Medulla oblongata (tissue), 1 donor: ENCODE results near the gene PKD1.

Experiments
- DNase-seq: peaks from one replicate; pipeline ENCODE4 v3.0.0-alpha.2; 2015; ENCODE audit errors: extremely low spot score

The PKD1 gene

GRCh38 chr16:2135770-2136490, at the start of gene PKD1:
Gene PKD1 (minus strand): TSS chr16:2135898. CDS start chr16:2135689, 209 bp downstream.
- DNase-seq = peak; percentile 86

- DNase-seq = no peak
Measured at GRCh38 chr16:2184962-2185361, 49.3 kb upstream of the PKD1 start.

- no peak for DNase-seq
Measured at GRCh38 chr16:2184346-2184745, 48.6 kb upstream of the PKD1 start.

- DNase-seq = no peak
Measured at GRCh38 chr16:2183671-2184070, 48.0 kb upstream of the PKD1 start.

GRCh38 chr16:2181952-2182351, 46.3 kb upstream of the PKD1 start:
- no peak for DNase-seq

- no peak for DNase-seq
Measured at GRCh38 chr16:2180962-2181923, 45.5 kb upstream of the PKD1 start.

GRCh38 chr16:2180461-2180860, 44.8 kb upstream of the PKD1 start:
- no peak for DNase-seq

- DNase-seq = no peak
Measured at GRCh38 chr16:2179576-2179975, 43.9 kb upstream of the PKD1 start.

GRCh38 chr16:2179107-2179501, 43.4 kb upstream of the PKD1 start:
- no peak for DNase-seq

GRCh38 chr16:2178321-2179106, 42.8 kb upstream of the PKD1 start:
- no peak for DNase-seq

GRCh38 chr16:2177561-2177960, 41.9 kb upstream of the PKD1 start:
- DNase-seq = no peak

GRCh38 chr16:2177101-2177500, 41.4 kb upstream of the PKD1 start:
- no peak for DNase-seq

GRCh38 chr16:2176047-2176446, 40.3 kb upstream of the PKD1 start:
- no peak for DNase-seq

- no peak for DNase-seq
Measured at GRCh38 chr16:2175454-2175853, 39.8 kb upstream of the PKD1 start.

GRCh38 chr16:2174396-2175131, 38.9 kb upstream of the PKD1 start:
- DNase-seq = no peak

- no peak for DNase-seq
Measured at GRCh38 chr16:2173916-2174315, 38.2 kb upstream of the PKD1 start.

- no peak for DNase-seq
Measured at GRCh38 chr16:2173366-2173765, 37.7 kb upstream of the PKD1 start.

GRCh38 chr16:2172688-2173335, 37.1 kb upstream of the PKD1 start:
- DNase-seq = no peak

- no peak for DNase-seq
Measured at GRCh38 chr16:2171601-2172178, 36.0 kb upstream of the PKD1 start.
